NB4 (cell line): ENCODE results near the gene P2RX2.

ENCODE experiments used
- DNase-seq: peaks from one replicate; pipeline ENCODE4 v3.0.0; 2010; ENCODE audit warnings: low read depth
- H3K4me3 ChIP-seq: one replicate; pipeline ENCODE4 v1.5.1; 2011; ENCODE audit warnings: mild to moderate bottlenecking, low read depth, low read length, moderate library complexity
- CTCF ChIP-seq: IDR thresholded peaks from one replicate; pipeline ENCODE4 v1.5.1; 2012; ENCODE audit warnings: low read depth, low read length
- MAX ChIP-seq: IDR thresholded peaks from 2 replicates; pipeline ENCODE4 v1.6.1; 2011; ENCODE audit warnings: low read depth, low read length
- MYC ChIP-seq: IDR thresholded peaks from 2 replicates; pipeline ENCODE4 v1.6.1; 2011; ENCODE audit warnings: low read depth, low read length
- POLR2A ChIP-seq: IDR thresholded peaks from 2 replicates; pipeline ENCODE4 v1.6.1; 2011; ENCODE audit warnings: mild to moderate bottlenecking; ENCODE audit not compliant: insufficient read length; ENCODE audit errors: extremely low read depth

Gene P2RX2

DNA sequence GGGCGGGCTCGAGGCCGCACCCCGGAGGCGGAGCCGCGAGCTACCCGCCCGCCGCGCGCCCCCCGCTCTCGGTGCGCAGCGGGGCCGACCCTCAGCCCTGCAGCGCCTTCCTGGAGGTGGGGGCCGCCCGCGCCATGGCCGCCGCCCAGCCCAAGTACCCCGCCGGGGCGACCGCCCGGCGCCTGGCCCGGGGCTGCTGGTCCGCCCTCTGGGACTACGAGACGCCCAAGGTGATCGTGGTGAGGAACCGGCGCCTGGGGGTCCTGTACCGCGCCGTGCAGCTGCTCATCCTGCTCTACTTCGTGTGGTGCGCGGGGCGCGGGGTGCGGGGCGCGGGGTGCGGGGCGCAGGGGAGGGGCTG is at the start of gene P2RX2:
P2RX2 (plus strand) TSS at position 94 of the 361 bp plus-strand sequence; CDS start at position 135, 41 bp downstream.
- no peak for TF ChIP-seq POLR2A
- TF ChIP-seq MAX = no peak
- no peak for TF ChIP-seq CTCF
- no peak for TF ChIP-seq MYC
- no peak within 1 kb of the TSS for H3K4me3 ChIP-seq
- no peak for DNase-seq

DNA sequence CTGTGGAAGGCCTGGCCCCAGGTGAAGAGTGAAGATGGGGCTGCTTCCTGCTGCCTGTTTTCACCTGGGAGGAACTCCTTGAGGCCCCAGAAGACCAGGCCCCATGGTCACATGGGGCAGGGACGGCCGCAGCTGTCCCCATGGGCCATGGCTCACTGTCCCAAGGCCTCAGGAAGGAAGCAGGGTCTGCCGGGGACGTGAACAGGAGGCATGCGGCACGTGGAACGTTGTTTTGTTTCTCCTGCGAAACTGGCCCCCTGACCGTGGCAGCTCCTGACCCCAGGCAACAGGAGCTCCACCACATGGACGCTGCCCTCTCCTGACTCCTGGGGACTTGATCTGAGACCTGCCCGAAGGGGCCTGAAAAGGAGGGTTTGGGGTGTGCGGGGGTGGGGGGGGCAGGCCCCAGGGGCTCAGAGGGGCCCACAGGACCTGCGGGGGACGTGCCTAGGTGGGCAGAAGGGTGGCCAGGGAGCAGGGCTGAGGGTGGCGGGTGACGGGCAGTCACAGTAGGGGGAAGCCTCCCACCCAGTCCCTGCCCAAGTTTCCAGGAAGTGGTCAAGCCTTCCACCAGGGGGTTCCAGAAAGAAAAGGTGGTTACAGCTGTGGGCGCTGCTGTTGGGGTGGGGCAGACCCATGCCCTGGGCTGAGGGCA is 49.6 kb upstream of the P2RX2 start:
- H3K4me3 ChIP-seq = no peak overlapping the region
- TF ChIP-seq MAX = no peak
- no peak for TF ChIP-seq MYC
- no peak for TF ChIP-seq POLR2A
- TF ChIP-seq CTCF = no peak
- no peak for DNase-seq

DNA sequence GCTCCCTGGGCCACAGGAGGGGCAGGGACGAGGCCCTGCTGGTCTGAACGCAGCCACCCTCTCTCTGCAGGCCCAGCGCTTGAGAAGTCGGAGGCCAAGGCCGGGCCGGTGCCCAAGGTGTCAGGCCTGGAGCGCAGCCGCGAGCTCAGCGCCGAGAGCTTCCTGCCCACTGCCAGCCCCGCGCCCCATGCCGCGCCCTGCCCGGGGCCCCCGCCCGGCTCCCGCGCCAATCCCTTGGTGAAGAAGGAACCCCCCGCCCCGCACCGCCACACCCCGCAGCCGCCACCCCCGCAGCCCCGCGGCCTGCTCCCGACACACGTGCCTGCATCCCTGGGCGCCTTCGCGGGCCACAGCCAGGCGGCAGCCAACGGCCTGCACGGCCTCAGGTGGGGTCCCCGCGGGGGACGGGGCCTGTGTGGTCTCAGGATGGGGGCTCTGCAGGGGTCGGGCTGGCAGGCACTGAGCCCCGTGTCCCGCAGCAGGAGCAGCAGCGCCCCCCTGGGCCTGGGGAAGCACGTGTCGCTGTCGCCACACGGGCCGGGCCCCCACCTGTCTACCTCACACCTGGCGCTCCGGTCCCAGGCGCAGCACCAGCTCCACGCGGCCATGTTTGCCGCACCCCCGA is 48.6 kb upstream of the P2RX2 start:
- TF ChIP-seq MAX = no peak
- no peak for TF ChIP-seq MYC
- TF ChIP-seq CTCF = no peak
- TF ChIP-seq POLR2A = no peak
- no peak for DNase-seq
- no peak overlapping the region for H3K4me3 ChIP-seq

DNA sequence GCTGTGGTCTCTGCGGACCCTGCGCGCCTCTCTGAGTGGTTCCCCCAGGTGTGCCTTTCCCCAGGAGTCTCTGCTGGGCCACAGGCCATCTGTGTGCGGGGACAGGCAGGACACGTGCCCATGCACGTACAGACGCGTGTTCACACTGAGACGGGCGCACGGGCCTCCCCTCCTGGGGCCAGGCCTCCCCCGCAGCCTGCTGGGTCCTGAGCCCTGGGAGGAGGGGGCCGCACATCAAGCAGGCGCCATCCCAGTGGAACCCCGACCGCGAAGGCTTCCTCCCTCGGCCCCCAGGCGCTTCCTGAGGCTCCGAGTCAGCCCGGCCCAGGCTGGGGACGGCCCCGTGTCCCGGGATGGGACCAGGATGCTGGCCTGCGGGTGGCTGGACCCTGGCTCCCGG is 47.9 kb upstream of the P2RX2 start:
- no peak for DNase-seq
- H3K4me3 ChIP-seq = no peak overlapping the region
- TF ChIP-seq MAX (no peak), MYC (no peak), POLR2A (no peak)

DNA sequence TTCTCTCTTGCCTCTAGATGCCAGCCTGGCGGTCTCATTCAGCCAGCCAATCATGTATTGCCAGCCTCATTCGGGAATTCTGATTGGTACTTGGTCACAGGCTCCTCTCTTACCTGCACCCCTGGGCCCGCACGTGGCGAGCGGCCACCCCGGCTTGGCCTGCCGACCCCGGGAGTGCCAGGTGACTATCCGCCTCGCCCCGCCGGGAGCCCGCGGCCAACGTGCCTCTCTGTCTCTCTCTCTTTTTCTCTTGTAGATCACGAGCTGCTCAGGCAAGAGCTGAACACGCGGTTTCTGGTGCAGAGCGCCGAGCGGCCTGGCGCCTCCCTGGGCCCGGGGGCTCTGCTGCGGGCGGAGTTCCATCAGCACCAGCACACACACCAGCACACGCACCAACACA is 47.5 kb upstream of the P2RX2 start:
- TF ChIP-seq MAX (no peak), POLR2A (no peak), CTCF (no peak)
- no peak overlapping the region for H3K4me3 ChIP-seq
- no peak for DNase-seq

DNA sequence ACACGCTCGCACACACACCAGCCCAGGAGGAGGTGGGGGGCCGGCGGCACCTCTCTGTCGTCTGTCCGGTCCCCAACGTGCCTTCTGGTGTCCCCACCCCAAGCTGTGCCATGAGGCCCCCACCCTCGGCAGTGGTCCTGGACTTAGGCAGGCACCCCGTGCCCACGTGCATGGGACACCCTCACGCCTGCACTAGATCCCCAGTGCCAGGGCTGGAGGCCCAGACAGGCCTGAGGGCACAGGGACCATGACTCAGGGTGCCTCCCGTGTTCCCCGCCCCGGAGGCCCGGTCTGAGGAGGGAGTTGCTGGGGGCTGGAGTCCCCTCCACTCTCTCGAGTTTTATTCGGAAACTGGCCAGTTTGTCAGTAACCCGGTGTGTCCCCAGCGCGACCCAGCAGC is 47.0 kb upstream of the P2RX2 start:
- no peak for TF ChIP-seq MAX
- TF ChIP-seq MYC = no peak
- no peak for TF ChIP-seq CTCF
- no peak for TF ChIP-seq POLR2A
- H3K4me3 ChIP-seq = no peak overlapping the region
- no peak for DNase-seq
